GM23338 (cell line): Measurements from ENCODE around the gene PSORS1C1. TPM values are rescaled to one million over a fixed set of nuclear protein-coding genes. Genes with fewer than 3 reads are reported as not detected.

Source experiments
- ATAC-seq: fragments of 200-7000 bp; cut with Tn5 transposase; 3 replicates; pipeline ENCODE4 v1.9.1; 2020
- DNase-seq: peaks from one replicate; pipeline ENCODE4 v3.0.0-alpha.2; 2015; ENCODE audit warnings: low spot score
- H2AFZ ChIP-seq: fragments of 200-600 bp; sonication (generic); 2 replicates; pipeline ENCODE4 v1.8.0; 2016; ENCODE audit warnings: antibody characterized with exemption, mild to moderate bottlenecking, moderate library complexity
- H3F3A ChIP-seq: fragments of 200-600 bp; sonication (generic); replicated peaks from 2 replicates; pipeline ENCODE4 v1.8.0; 2017; ENCODE audit warnings: antibody characterized with exemption, mixed run types, low read depth
- H3K27ac ChIP-seq: fragments of 200-600 bp; sonication (generic); 2 replicates; pipeline ENCODE4 v1.6.1; 2016; ENCODE audit warnings: low read depth
- H3K27me3 ChIP-seq: fragments of 200-600 bp; sonication (generic); 2 replicates; pipeline ENCODE4 v1.8.0; 2016; ENCODE audit warnings: mild to moderate bottlenecking, mixed run types, moderate library complexity; ENCODE audit not compliant: insufficient read depth
- H3K36me3 ChIP-seq: fragments of 200-600 bp; sonication (generic); 2 replicates; pipeline ENCODE4 v1.8.0; 2016; ENCODE audit warnings: mild to moderate bottlenecking; ENCODE audit not compliant: insufficient read depth
- H3K4me1 ChIP-seq: fragments of 200-600 bp; sonication (generic); 2 replicates; pipeline ENCODE4 v1.8.0; 2016; ENCODE audit warnings: mild to moderate bottlenecking, moderate library complexity; ENCODE audit not compliant: insufficient read depth
- H3K4me2 ChIP-seq: fragments of 200-600 bp; sonication (generic); 2 replicates; pipeline ENCODE4 v1.7.1; 2017; ENCODE audit warnings: mixed run types
- H3K4me3 ChIP-seq: fragments of 200-600 bp; sonication (generic); 2 replicates; pipeline ENCODE4 v1.6.1; 2016; ENCODE audit warnings: mixed run types
- H3K79me2 ChIP-seq: fragments of 200-600 bp; sonication (generic); replicated peaks from 2 replicates; pipeline ENCODE4 v1.8.0; 2017; ENCODE audit warnings: mild to moderate bottlenecking; ENCODE audit not compliant: insufficient read depth
- H3K9me2 ChIP-seq: fragments of 200-600 bp; sonication (generic); 2 replicates; pipeline ENCODE4 v1.8.0; 2017; ENCODE audit not compliant: insufficient read depth
- H4K20me1 ChIP-seq: fragments of 200-600 bp; sonication (generic); replicated peaks from 2 replicates; pipeline ENCODE4 v1.8.0; 2017; ENCODE audit warnings: mild to moderate bottlenecking; ENCODE audit not compliant: insufficient read depth
- H3K27ac Mint-ChIP-seq: 2 replicates; pipeline ENCODE4 v1.8.0; 2020; ENCODE audit warnings: inconsistent platforms, mild to moderate bottlenecking, moderate library complexity, mixed read lengths
- H3K27me3 Mint-ChIP-seq: 3 replicates; pipeline ENCODE4 v1.8.0; 2022; ENCODE audit warnings: low read depth, mild to moderate bottlenecking, moderate library complexity, mixed read lengths, inconsistent platforms; ENCODE audit not compliant: insufficient read depth, poor library complexity
- H3K36me3 Mint-ChIP-seq: 3 replicates; pipeline ENCODE4 v1.8.0; 2021; ENCODE audit warnings: low read depth, mild to moderate bottlenecking, inconsistent platforms, moderate library complexity, mixed read lengths
- H3K4me1 Mint-ChIP-seq: 3 replicates; pipeline ENCODE4 v1.8.0; 2020; ENCODE audit warnings: mild to moderate bottlenecking, inconsistent platforms, mixed read lengths
- H3K4me3 Mint-ChIP-seq: 3 replicates; pipeline ENCODE4 v1.8.0; 2021; ENCODE audit warnings: moderate library complexity, mild to moderate bottlenecking, inconsistent platforms, mixed read lengths
- H3K9me3 Mint-ChIP-seq: 3 replicates; pipeline ENCODE4 v1.8.0; 2020; ENCODE audit warnings: moderate library complexity, mild to moderate bottlenecking, inconsistent platforms, mixed read lengths
- CREB1 ChIP-seq: fragments of 250-450 bp; sonication (Bioruptor Pico); IDR thresholded peaks from 2 replicates; pipeline ENCODE4 v1.5.0; 2020; ENCODE audit warnings: low read depth, mild to moderate bottlenecking, moderate library complexity
- CTCF ChIP-seq, 2 experiments: fragments of 200-600 bp in 1 of 2; sonication (generic) in 1 of 2; conservative IDR thresholded peaks; 2 replicates each; pipeline versions ENCODE4 v1.5.1 to v1.6.1; 2016 to 2017; ENCODE audit warnings: antibody characterized with exemption in 2 of 2, low read depth in 2 of 2, mild to moderate bottlenecking in 2 of 2, moderate library complexity in 1 of 2
- EZH2phosphoT487 ChIP-seq: fragments of 200-600 bp; sonication (generic); IDR thresholded peaks from one replicate; pipeline ENCODE4 v1.8.1; 2018; ENCODE audit warnings: antibody characterized with exemption; ENCODE audit not compliant: unreplicated experiment
- STAT1 ChIP-seq: IDR thresholded peaks from one replicate; pipeline ENCODE4 v1.6.1; 2016; ENCODE audit warnings: antibody characterized with exemption; ENCODE audit not compliant: unreplicated experiment
- ZNF462 ChIP-seq: fragments of 250-450 bp; sonication (Bioruptor Pico); IDR thresholded peaks from 2 replicates; pipeline ENCODE4 v1.5.0; 2020; ENCODE audit warnings: mild to moderate bottlenecking, moderate library complexity
- polyA plus RNA-seq: library from polyadenylated mRNA; unstranded; fragments of >200 nt; fragmentation: Nextera tagmentation; extraction: Ambion mirVana; gene quantifications from 2 replicates; pipeline ENCODE4 v1.2.1, GENCODE V29; 2016
- total RNA-seq: library from RNA; depleted of rRNA; stranded (reverse); fragments of >200 nt; shearing (Covaris generic); gene quantifications from 2 replicates; pipeline ENCODE4 v1.2.3, GENCODE V29; 2014
- TF ChIP-seq, protein P1 (sequence below): IDR thresholded peaks from 2 replicates; pipeline ENCODE4 v1.6.1; 2016; ENCODE audit warnings: antibody characterized with exemption
- TF ChIP-seq, protein P2 (sequence below): IDR thresholded peaks from one replicate; pipeline ENCODE4 v1.6.1; 2018; ENCODE audit warnings: antibody characterized with exemption; ENCODE audit not compliant: unreplicated experiment

Gene PSORS1C1
- total and polyA plus RNA-seq, 2 experiments from 2014 or later = not detected

- Histone ChIP-seq H3K79me2 (no peaks in the 10 kb centered on the region), H3K27ac (no peak overlapping the region), H3K27me3 (no peaks in the 10 kb centered on the region), H2AFZ (no peak overlapping the region), H3K4me1 (peaks cover under 1% of the 10 kb centered on the region; the same call in 1 of the 2 replicates), H3K36me3 (peaks cover 7% of the 10 kb centered on the region), H3K4me2 (no peak overlapping the region), H3K9me2 (no peaks in the 10 kb centered on the region), H3K4me3 (no peak overlapping the region), H3F3A (no peaks in the 10 kb centered on the region), H4K20me1 (no peaks in the 10 kb centered on the region)
- Mint-ChIP-seq H3K9me3 (peaks cover 4% of the 10 kb centered on the region; the same call in 1 of the 3 replicates), H3K4me1 (peaks cover 27% of the 10 kb centered on the region), H3K36me3 (peaks cover 39% of the 10 kb centered on the region), H3K27me3 (peaks cover 14% of the 10 kb centered on the region), H3K4me3 (no peak overlapping the region; the same call in 2 of the 3 replicates), H3K27ac (no peak overlapping the region)
- no peak for DNase-seq
- no peak for ATAC-seq
- TF ChIP-seq CREB1 (no peak), CTCF (conservative IDR thresholded peaks at IDR 0.05; ENCODE audit: low read depth in 2 of 2) (no peak), ZNF462 (no peak), EZH2phosphoT487 (no peak), STAT1 (no peak)
- TF ChIP-seq, protein P1, sequence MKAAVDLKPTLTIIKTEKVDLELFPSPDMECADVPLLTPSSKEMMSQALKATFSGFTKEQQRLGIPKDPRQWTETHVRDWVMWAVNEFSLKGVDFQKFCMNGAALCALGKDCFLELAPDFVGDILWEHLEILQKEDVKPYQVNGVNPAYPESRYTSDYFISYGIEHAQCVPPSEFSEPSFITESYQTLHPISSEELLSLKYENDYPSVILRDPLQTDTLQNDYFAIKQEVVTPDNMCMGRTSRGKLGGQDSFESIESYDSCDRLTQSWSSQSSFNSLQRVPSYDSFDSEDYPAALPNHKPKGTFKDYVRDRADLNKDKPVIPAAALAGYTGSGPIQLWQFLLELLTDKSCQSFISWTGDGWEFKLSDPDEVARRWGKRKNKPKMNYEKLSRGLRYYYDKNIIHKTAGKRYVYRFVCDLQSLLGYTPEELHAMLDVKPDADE = no peak
- TF ChIP-seq, protein P2, sequence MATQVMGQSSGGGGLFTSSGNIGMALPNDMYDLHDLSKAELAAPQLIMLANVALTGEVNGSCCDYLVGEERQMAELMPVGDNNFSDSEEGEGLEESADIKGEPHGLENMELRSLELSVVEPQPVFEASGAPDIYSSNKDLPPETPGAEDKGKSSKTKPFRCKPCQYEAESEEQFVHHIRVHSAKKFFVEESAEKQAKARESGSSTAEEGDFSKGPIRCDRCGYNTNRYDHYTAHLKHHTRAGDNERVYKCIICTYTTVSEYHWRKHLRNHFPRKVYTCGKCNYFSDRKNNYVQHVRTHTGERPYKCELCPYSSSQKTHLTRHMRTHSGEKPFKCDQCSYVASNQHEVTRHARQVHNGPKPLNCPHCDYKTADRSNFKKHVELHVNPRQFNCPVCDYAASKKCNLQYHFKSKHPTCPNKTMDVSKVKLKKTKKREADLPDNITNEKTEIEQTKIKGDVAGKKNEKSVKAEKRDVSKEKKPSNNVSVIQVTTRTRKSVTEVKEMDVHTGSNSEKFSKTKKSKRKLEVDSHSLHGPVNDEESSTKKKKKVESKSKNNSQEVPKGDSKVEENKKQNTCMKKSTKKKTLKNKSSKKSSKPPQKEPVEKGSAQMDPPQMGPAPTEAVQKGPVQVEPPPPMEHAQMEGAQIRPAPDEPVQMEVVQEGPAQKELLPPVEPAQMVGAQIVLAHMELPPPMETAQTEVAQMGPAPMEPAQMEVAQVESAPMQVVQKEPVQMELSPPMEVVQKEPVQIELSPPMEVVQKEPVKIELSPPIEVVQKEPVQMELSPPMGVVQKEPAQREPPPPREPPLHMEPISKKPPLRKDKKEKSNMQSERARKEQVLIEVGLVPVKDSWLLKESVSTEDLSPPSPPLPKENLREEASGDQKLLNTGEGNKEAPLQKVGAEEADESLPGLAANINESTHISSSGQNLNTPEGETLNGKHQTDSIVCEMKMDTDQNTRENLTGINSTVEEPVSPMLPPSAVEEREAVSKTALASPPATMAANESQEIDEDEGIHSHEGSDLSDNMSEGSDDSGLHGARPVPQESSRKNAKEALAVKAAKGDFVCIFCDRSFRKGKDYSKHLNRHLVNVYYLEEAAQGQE = no peak
These were observed 29.8 kb downstream of the PSORS1C1 start for GRCh38 chr6:31144296-31144969.
